ENCODE data around the gene PDE1A. TPM values are rescaled to one million over a fixed set of nuclear protein-coding genes. Genes with fewer than 3 reads are reported as not detected.
A peak's percentile ranks its signal among the peaks of the same experiment; 100 is the strongest.

The PDE1A gene
- total and polyA plus RNA-seq, 2 of the 13 experiments (the other 11 are each of a cell fraction or from before 2014, with no cell fraction given), result not detected

- TF ChIP-seq TAF1 (CRISPR knock-in tag; IDR thresholded peaks at IDR 0.05), result no peak
- TF ChIP-seq, protein P1, sequence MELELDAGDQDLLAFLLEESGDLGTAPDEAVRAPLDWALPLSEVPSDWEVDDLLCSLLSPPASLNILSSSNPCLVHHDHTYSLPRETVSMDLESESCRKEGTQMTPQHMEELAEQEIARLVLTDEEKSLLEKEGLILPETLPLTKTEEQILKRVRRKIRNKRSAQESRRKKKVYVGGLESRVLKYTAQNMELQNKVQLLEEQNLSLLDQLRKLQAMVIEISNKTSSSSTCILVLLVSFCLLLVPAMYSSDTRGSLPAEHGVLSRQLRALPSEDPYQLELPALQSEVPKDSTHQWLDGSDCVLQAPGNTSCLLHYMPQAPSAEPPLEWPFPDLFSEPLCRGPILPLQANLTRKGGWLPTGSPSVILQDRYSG (CRISPR knock-in tag; IDR thresholded peaks at IDR 0.05), result no peak
- TF ChIP-seq FOXJ3 (CRISPR knock-in tag; IDR thresholded peaks at IDR 0.05; ENCODE audit: borderline replicate concordance), result peak; percentile 60; the same call in 1 of the 2 replicates
- no peak for TF ChIP-seq KLF12 (CRISPR knock-in tag; IDR thresholded peaks at IDR 0.05; ENCODE audit: borderline replicate concordance)
- TF ChIP-seq SMARCC2 (IDR thresholded peaks at IDR 0.05), result no peak
- no peak for TF ChIP-seq MED8 (CRISPR knock-in tag; IDR thresholded peaks at IDR 0.05; ENCODE audit: insufficient replicate concordance)
- TF ChIP-seq RORA (CRISPR knock-in tag; IDR thresholded peaks at IDR 0.05), result no peak
- no peak for TF ChIP-seq HOXA3 (CRISPR knock-in tag; IDR thresholded peaks at IDR 0.05)
- TF ChIP-seq HNF1B (CRISPR knock-in tag; IDR thresholded peaks at IDR 0.05), result no peak
- no peak for TF ChIP-seq ZMAT5 (CRISPR knock-in tag; IDR thresholded peaks at IDR 0.05; ENCODE audit: borderline replicate concordance, low read depth)
- no peak for TF ChIP-seq FLYWCH1 (CRISPR knock-in tag; IDR thresholded peaks at IDR 0.05)
- no peak for TF ChIP-seq NCOA1 (CRISPR knock-in tag; IDR thresholded peaks at IDR 0.05)
- no peak for TF ChIP-seq NPAS2 (CRISPR knock-in tag; IDR thresholded peaks at IDR 0.05; ENCODE audit: borderline replicate concordance)
- TF ChIP-seq ADNP (CRISPR knock-in tag; IDR thresholded peaks at IDR 0.05), result no peak
- no peak for TF ChIP-seq HMGA1 (CRISPR knock-in tag; conservative IDR thresholded peaks at IDR 0.05)
- TF ChIP-seq, protein P2, sequence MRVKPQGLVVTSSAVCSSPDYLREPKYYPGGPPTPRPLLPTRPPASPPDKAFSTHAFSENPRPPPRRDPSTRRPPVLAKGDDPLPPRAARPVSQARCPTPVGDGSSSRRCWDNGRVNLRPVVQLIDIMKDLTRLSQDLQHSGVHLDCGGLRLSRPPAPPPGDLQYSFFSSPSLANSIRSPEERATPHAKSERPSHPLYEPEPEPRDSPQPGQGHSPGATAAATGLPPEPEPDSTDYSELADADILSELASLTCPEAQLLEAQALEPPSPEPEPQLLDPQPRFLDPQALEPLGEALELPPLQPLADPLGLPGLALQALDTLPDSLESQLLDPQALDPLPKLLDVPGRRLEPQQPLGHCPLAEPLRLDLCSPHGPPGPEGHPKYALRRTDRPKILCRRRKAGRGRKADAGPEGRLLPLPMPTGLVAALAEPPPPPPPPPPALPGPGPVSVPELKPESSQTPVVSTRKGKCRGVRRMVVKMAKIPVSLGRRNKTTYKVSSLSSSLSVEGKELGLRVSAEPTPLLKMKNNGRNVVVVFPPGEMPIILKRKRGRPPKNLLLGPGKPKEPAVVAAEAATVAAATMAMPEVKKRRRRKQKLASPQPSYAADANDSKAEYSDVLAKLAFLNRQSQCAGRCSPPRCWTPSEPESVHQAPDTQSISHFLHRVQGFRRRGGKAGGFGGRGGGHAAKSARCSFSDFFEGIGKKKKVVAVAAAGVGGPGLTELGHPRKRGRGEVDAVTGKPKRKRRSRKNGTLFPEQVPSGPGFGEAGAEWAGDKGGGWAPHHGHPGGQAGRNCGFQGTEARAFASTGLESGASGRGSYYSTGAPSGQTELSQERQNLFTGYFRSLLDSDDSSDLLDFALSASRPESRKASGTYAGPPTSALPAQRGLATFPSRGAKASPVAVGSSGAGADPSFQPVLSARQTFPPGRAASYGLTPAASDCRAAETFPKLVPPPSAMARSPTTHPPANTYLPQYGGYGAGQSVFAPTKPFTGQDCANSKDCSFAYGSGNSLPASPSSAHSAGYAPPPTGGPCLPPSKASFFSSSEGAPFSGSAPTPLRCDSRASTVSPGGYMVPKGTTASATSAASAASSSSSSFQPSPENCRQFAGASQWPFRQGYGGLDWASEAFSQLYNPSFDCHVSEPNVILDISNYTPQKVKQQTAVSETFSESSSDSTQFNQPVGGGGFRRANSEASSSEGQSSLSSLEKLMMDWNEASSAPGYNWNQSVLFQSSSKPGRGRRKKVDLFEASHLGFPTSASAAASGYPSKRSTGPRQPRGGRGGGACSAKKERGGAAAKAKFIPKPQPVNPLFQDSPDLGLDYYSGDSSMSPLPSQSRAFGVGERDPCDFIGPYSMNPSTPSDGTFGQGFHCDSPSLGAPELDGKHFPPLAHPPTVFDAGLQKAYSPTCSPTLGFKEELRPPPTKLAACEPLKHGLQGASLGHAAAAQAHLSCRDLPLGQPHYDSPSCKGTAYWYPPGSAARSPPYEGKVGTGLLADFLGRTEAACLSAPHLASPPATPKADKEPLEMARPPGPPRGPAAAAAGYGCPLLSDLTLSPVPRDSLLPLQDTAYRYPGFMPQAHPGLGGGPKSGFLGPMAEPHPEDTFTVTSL (CRISPR knock-in tag; IDR thresholded peaks at IDR 0.05; ENCODE audit: borderline replicate concordance), result no peak
- TF ChIP-seq PPARG (CRISPR knock-in tag; conservative IDR thresholded peaks at IDR 0.05), result no peak
- TF ChIP-seq SALL1 (CRISPR knock-in tag; IDR thresholded peaks at IDR 0.05), result no peak; the same call in 1 of the 2 replicates
- TF ChIP-seq, protein P3, sequence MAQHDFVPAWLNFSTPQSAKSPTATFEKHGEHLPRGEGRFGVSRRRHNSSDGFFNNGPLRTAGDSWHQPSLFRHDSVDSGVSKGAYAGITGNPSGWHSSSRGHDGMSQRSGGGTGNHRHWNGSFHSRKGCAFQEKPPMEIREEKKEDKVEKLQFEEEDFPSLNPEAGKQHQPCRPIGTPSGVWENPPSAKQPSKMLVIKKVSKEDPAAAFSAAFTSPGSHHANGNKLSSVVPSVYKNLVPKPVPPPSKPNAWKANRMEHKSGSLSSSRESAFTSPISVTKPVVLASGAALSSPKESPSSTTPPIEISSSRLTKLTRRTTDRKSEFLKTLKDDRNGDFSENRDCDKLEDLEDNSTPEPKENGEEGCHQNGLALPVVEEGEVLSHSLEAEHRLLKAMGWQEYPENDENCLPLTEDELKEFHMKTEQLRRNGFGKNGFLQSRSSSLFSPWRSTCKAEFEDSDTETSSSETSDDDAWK (CRISPR knock-in tag; IDR thresholded peaks at IDR 0.05), result no peak
- no peak for TF ChIP-seq GZF1 (CRISPR knock-in tag; IDR thresholded peaks at IDR 0.05)
- no peak for TF ChIP-seq ZMAT3 (CRISPR knock-in tag; conservative IDR thresholded peaks at IDR 0.05)
- TF ChIP-seq ZC3H4 (CRISPR knock-in tag; IDR thresholded peaks at IDR 0.05; ENCODE audit: borderline replicate concordance), result no peak
Observed at GRCh38 chr2:182240862-182241371, 185.9 kb downstream of the PDE1A start (continued).

Data from HepG2 (cell line).